Lung microvascular endothelial cell (primary cell): ENCODE measurements around the gene LCN6. TPM values are rescaled to one million over a fixed set of nuclear protein-coding genes. Genes with fewer than 3 reads are reported as not detected.

Experiments
- DNase-seq, 2 donors: peaks; one replicate each; pipeline versions ENCODE4 v3.0.0 to v3.0.0-alpha.2; 2010; ENCODE audit warnings: low read depth in 2 of 2
- total RNA-seq: library from RNA; depleted of rRNA; stranded (reverse); fragments of >200 nt; gene quantifications from 2 replicates; pipeline ENCODE4 v1.2.1, GENCODE V29; 2014

LCN6 gene
- total RNA-seq, 1 donor from 2014 or later, result not detected

GRCh38 chr9:136744773-136745172 lies 3.6 kb downstream of the LCN6 start:
- no peak for DNase-seq

GRCh38 chr9:136743639-136744211 lies 4.6 kb downstream of the LCN6 start:
- DNase-seq, result no peak

GRCh38 chr9:136742591-136743391 lies 5.5 kb downstream of the LCN6 start, which contains the start of gene LCN10:
TSS of gene LCN10 (minus strand) at chr9:136742940. CDS start at chr9:136742903, 37 bp downstream.
- no peak for DNase-seq

GRCh38 chr9:136741883-136742571 lies 6.3 kb downstream of the LCN6 start:
- no peak for DNase-seq

GRCh38 chr9:136740971-136741882 lies 7.1 kb downstream of the LCN6 start:
- peak in 1 of 2 donors; percentile 66 for DNase-seq

GRCh38 chr9:136740491-136740890 lies 7.8 kb downstream of the LCN6 start:
- no peak for DNase-seq

- no peak for DNase-seq
Measured at GRCh38 chr9:136740069-136740468, 8.3 kb downstream of the LCN6 start.

- DNase-seq, result no peak
Measured at GRCh38 chr9:136739509-136739908, 8.8 kb downstream of the LCN6 start.

- DNase-seq, result no peak
Measured at GRCh38 chr9:136738960-136739359, 9.4 kb downstream of the LCN6 start.

- DNase-seq, result no peak
Measured at GRCh38 chr9:136735812-136736480, 12.4 kb downstream of the LCN6 start.

- no peak for DNase-seq
Measured at GRCh38 chr9:136734837-136735496, 13.4 kb downstream of the LCN6 start.

- DNase-seq, result no peak
Measured at GRCh38 chr9:136733611-136734010, 14.7 kb downstream of the LCN6 start.

GRCh38 chr9:136732444-136733178 lies 15.7 kb downstream of the LCN6 start:
- DNase-seq, result no peak

- no peak for DNase-seq
Measured at GRCh38 chr9:136729926-136730325, 18.4 kb downstream of the LCN6 start.

GRCh38 chr9:136729144-136729543 lies 19.2 kb downstream of the LCN6 start:
- no peak for DNase-seq

GRCh38 chr9:136728548-136729123 lies 19.7 kb downstream of the LCN6 start:
- peak; percentile 50 to 67 for DNase-seq

GRCh38 chr9:136728080-136728547 lies 20.2 kb downstream of the LCN6 start:
- DNase-seq, result peak; percentile 91 to 95

GRCh38 chr9:136726631-136727191 lies 21.6 kb downstream of the LCN6 start:
- peak; percentile 50 to 77 for DNase-seq

- peak; percentile 49 to 51 for DNase-seq
Measured at GRCh38 chr9:136726118-136726517, 22.2 kb downstream of the LCN6 start.
